Osteoblast (primary cell): ENCODE data around the gene EDN2. TPM values are rescaled to one million over a fixed set of nuclear protein-coding genes. Genes with fewer than 3 reads are reported as not detected.

Source experiments
- DNase-seq: peaks from one replicate; pipeline ENCODE4 v3.0.0; 2011; ENCODE audit warnings: low spot score, mixed read lengths; ENCODE audit not compliant: insufficient read length; ENCODE audit errors: missing footprints
- H2AFZ ChIP-seq: 2 replicates; pipeline ENCODE4 v1.6.0; 2011; ENCODE audit warnings: mild to moderate bottlenecking, low read length
- H3K27ac ChIP-seq: 2 replicates; pipeline ENCODE4 v1.5.1; 2011; ENCODE audit warnings: mild to moderate bottlenecking, low read depth, low read length, moderate library complexity
- H3K27me3 ChIP-seq: 2 replicates; pipeline ENCODE4 v1.6.0; 2012; ENCODE audit warnings: mild to moderate bottlenecking, control low read depth, inconsistent platforms, low read length, moderate library complexity; ENCODE audit not compliant: insufficient read depth
- H3K36me3 ChIP-seq: 2 replicates; pipeline ENCODE4 v1.5.1; 2011; ENCODE audit warnings: mild to moderate bottlenecking, low read length, control low read depth, moderate library complexity; ENCODE audit not compliant: insufficient read depth
- H3K4me1 ChIP-seq: 2 replicates; pipeline ENCODE4 v1.5.1; 2011; ENCODE audit warnings: mild to moderate bottlenecking, low read length, control low read depth, moderate library complexity; ENCODE audit not compliant: insufficient read depth
- H3K4me2 ChIP-seq: 2 replicates; pipeline ENCODE4 v1.6.0; 2011; ENCODE audit warnings: mild to moderate bottlenecking, low read length; ENCODE audit not compliant: insufficient read depth
- H3K4me3 ChIP-seq: fragments of 200-600 bp; sonication (generic); 3 replicates; pipeline ENCODE4 v1.5.1; 2012; ENCODE audit warnings: mild to moderate bottlenecking, low read length, inconsistent platforms; ENCODE audit not compliant: insufficient read depth
- H3K79me2 ChIP-seq: 2 replicates; pipeline ENCODE4 v1.6.0; 2012; ENCODE audit warnings: mild to moderate bottlenecking, low read length, control low read depth, inconsistent platforms; ENCODE audit not compliant: insufficient read depth
- H3K9me3 ChIP-seq: 2 replicates; pipeline ENCODE4 v1.5.1; 2011; ENCODE audit warnings: low read depth, low read length, control low read depth
- H4K20me1 ChIP-seq: 2 replicates; pipeline ENCODE4 v1.6.0; 2012; ENCODE audit warnings: mild to moderate bottlenecking, low read length, control low read depth; ENCODE audit not compliant: insufficient read depth
- CTCF ChIP-seq: IDR thresholded peaks from 2 replicates; pipeline ENCODE4 v1.5.1; 2011; ENCODE audit warnings: mild to moderate bottlenecking, low read depth, low read length, moderate library complexity; ENCODE audit errors: extremely low read depth
- total RNA-seq: library from RNA; depleted of rRNA; stranded (reverse); fragments of >200 nt; gene quantifications from 2 replicates; pipeline ENCODE4 v1.2.3, GENCODE V29; 2012

The EDN2 gene
- total RNA-seq, 1 donor: not detected

- no peaks in the 10 kb centered on the region for H4K20me1 ChIP-seq
- no peaks in the 10 kb centered on the region for H3K79me2 ChIP-seq
- no peak overlapping the region for H3K4me3 ChIP-seq
- H2AFZ ChIP-seq: no peak overlapping the region
- H3K9me3 ChIP-seq: peaks cover 7% of the 10 kb centered on the region
- H3K27me3 ChIP-seq: peaks cover 4% of the 10 kb centered on the region
- peak; percentile 45 for DNase-seq
- H3K27ac ChIP-seq: no peak overlapping the region
- H3K4me1 ChIP-seq: peaks cover 2% of the 10 kb centered on the region
- no peak overlapping the region for H3K4me2 ChIP-seq
- no peak for TF ChIP-seq CTCF
- no peaks in the 10 kb centered on the region for H3K36me3 ChIP-seq
These were observed 41.7 kb downstream of the EDN2 start for GRCh38 chr1:41442697-41443251.

- Histone ChIP-seq H3K79me2 (no peaks in the 10 kb centered on the region), H3K27ac (no peak overlapping the region), H2AFZ (peak overlapping the region; percentile 32), H3K4me1 (peaks cover 2% of the 10 kb centered on the region), H3K9me3 (peaks cover 7% of the 10 kb centered on the region), H3K36me3 (no peaks in the 10 kb centered on the region), H3K4me2 (no peak overlapping the region), H3K27me3 (peaks cover 10% of the 10 kb centered on the region), H3K4me3 (no peak overlapping the region), H4K20me1 (no peaks in the 10 kb centered on the region)
- TF ChIP-seq CTCF: no peak
- DNase-seq: peak; percentile 66
These were observed 44.0 kb downstream of the EDN2 start for GRCh38 chr1:41440321-41441085.

GRCh38 chr1:41439234-41439633 is 45.2 kb downstream of the EDN2 start:
- no peak for TF ChIP-seq CTCF
- Histone ChIP-seq H3K9me3 (peaks cover 2% of the 10 kb centered on the region), H3K4me1 (peaks cover 6% of the 10 kb centered on the region), H3K4me2 (no peak overlapping the region), H3K79me2 (no peaks in the 10 kb centered on the region), H4K20me1 (no peaks in the 10 kb centered on the region), H3K27ac (no peak overlapping the region), H3K4me3 (no peak overlapping the region), H2AFZ (no peak overlapping the region), H3K36me3 (no peaks in the 10 kb centered on the region), H3K27me3 (peaks cover 10% of the 10 kb centered on the region)
- no peak for DNase-seq

GRCh38 chr1:41438711-41439110 is 45.8 kb downstream of the EDN2 start:
- no peaks in the 10 kb centered on the region for H3K79me2 ChIP-seq
- H3K4me2 ChIP-seq: no peak overlapping the region
- no peak for TF ChIP-seq CTCF
- no peaks in the 10 kb centered on the region for H3K36me3 ChIP-seq
- H3K9me3 ChIP-seq: no peaks in the 10 kb centered on the region
- DNase-seq: no peak
- H4K20me1 ChIP-seq: no peaks in the 10 kb centered on the region
- H3K4me3 ChIP-seq: no peak overlapping the region
- no peak overlapping the region for H3K27ac ChIP-seq
- no peak overlapping the region for H2AFZ ChIP-seq
- peaks cover 10% of the 10 kb centered on the region for H3K27me3 ChIP-seq
- peaks cover 7% of the 10 kb centered on the region for H3K4me1 ChIP-seq
